ENCODE results near the gene ZNRF3. TPM values are rescaled to one million over a fixed set of nuclear protein-coding genes. Genes with fewer than 3 reads are reported as not detected.

The ZNRF3 gene
- total RNA-seq, 1 experiment from 2014 or later: 23.7 TPM

DNA sequence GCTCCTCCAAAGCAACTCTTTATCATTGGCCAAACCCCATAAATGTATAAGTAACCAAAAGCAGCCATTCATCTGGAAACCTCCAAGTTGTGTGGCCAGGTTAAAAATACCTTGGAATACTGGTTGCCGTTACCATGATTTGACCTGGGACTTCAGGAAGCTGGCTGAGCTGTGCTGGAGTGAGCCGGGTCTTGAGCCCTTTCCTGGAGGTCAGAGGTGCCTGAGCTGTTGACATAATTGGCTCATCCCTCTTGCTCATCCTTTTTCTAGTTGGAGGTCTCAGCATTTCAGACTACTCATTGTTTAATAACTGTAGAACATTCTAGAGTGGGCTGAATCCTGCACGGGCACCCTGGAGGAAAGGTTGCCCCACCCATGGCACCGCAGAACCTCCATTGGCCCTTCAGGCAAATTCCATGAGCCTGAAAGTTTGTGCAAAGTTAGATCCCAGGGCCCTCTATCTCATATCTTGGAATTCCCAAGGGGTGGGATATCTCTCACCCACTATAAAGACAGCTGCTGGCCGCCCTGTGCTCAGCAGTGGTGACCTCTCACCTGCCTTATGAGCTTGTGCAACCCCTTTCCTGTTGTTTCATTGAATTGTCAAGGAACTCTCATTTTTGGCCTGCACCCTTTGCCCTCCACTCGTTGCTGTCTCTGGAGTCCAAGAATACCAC, 101.2 kb downstream of the ZNRF3 start:
- Mint-ChIP-seq H3K27ac (ENCODE audit: unreplicated experiment) (peak overlapping the region; percentile 65), H3K27me3 (ENCODE audit: unreplicated experiment) (no peaks in the 10 kb centered on the region), H3K4me1 (ENCODE audit: low read depth, unreplicated experiment) (peaks cover 46% of the 10 kb centered on the region), H3K36me3 (ENCODE audit: insufficient read depth, unreplicated experiment) (peaks cover 13% of the 10 kb centered on the region), H3K4me3 (ENCODE audit: low read depth, unreplicated experiment) (no peak overlapping the region), H3K9me3 (ENCODE audit: low read depth, unreplicated experiment) (peaks cover 4% of the 10 kb centered on the region)
- CTCF ChIA-PET: no interaction called here
- intact Hi-C loops (cut with micrococcal nuclease; ENCODE audit: unreplicated experiment): no loop called here
- no TSS peak for BruUV-seq (replicated peaks)
- TF ChIP-seq, protein P1, sequence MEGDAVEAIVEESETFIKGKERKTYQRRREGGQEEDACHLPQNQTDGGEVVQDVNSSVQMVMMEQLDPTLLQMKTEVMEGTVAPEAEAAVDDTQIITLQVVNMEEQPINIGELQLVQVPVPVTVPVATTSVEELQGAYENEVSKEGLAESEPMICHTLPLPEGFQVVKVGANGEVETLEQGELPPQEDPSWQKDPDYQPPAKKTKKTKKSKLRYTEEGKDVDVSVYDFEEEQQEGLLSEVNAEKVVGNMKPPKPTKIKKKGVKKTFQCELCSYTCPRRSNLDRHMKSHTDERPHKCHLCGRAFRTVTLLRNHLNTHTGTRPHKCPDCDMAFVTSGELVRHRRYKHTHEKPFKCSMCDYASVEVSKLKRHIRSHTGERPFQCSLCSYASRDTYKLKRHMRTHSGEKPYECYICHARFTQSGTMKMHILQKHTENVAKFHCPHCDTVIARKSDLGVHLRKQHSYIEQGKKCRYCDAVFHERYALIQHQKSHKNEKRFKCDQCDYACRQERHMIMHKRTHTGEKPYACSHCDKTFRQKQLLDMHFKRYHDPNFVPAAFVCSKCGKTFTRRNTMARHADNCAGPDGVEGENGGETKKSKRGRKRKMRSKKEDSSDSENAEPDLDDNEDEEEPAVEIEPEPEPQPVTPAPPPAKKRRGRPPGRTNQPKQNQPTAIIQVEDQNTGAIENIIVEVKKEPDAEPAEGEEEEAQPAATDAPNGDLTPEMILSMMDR (IDR thresholded peaks at IDR 0.05; ENCODE audit: unreplicated experiment): no peak
- DNase-seq: no peak

DNA sequence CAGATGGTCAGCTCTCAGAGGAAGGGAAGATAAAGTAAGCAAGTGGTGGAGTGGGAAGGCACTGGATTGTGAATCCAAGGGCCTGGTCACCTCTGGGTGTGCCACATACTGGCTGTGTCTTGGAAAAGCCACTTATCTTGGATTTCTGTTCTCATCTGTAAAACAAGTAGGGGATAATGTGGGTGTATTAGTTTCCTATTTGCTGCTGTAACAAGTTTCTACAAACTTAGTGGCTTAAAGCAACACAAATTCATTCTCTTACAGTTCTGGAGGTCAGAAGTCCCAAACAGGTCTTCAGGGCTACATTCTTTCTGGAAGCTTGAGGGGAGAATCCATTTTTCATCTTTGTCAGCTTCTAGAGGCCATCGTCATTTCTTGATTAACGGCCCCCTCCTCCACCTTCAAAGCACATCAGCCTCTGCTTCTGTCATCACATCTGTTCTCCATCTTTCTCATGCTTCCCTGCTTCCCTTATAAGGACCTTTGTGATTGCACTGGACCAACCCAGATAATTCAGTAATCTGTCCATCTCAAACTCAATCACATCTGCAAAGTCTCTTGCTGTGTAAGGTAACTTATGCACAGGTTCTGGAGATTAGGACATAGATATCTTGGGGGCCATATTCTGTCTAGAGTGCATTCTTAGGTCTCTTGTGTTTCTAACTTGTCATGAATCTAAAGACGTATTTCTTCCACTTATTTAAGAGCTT, 102.4 kb downstream of the ZNRF3 start:
- no TSS peak for BruUV-seq (replicated peaks)
- Mint-ChIP-seq H3K27ac (ENCODE audit: unreplicated experiment) (peak overlapping the region; percentile 65), H3K4me1 (ENCODE audit: low read depth, unreplicated experiment) (peaks cover 40% of the 10 kb centered on the region), H3K9me3 (ENCODE audit: low read depth, unreplicated experiment) (peaks cover 4% of the 10 kb centered on the region), H3K27me3 (ENCODE audit: unreplicated experiment) (no peaks in the 10 kb centered on the region), H3K36me3 (ENCODE audit: insufficient read depth, unreplicated experiment) (peaks cover 23% of the 10 kb centered on the region), H3K4me3 (ENCODE audit: low read depth, unreplicated experiment) (no peak overlapping the region)
- CTCF ChIA-PET: interaction anchor here (0.6 kb wide), 1 partner anchor 309 kb away, joined by 4 read pairs; no protein-coding TSS in a partner anchor
- TF ChIP-seq, protein P1 (IDR thresholded peaks at IDR 0.05; ENCODE audit: unreplicated experiment): no peak
- intact Hi-C loops (cut with micrococcal nuclease; ENCODE audit: unreplicated experiment): no loop called here
- no peak for DNase-seq

DNA sequence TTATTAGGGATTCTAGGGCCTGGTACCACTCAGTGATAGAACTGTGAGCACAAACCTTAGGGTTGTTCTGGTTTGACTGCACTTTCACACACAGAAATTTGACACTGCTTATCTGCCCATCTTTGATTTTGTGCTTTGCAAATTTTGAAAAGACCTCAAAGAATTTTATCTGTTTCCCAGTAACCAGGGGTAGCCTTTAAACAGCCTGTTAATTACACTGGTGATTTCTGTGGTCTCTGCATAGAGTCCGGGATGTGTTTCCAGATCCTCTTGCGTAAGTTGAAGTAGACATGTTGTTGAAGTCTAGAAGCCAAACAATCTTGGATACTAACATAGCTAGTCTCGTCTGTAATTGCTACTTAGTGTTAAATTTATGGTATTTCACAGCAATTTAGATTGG, 103.0 kb downstream of the ZNRF3 start:
- no peak for DNase-seq
- Mint-ChIP-seq H3K4me3 (ENCODE audit: low read depth, unreplicated experiment) (no peak overlapping the region), H3K9me3 (ENCODE audit: low read depth, unreplicated experiment) (peaks cover 4% of the 10 kb centered on the region), H3K4me1 (ENCODE audit: low read depth, unreplicated experiment) (peaks cover 40% of the 10 kb centered on the region), H3K36me3 (ENCODE audit: insufficient read depth, unreplicated experiment) (peaks cover 23% of the 10 kb centered on the region), H3K27me3 (ENCODE audit: unreplicated experiment) (no peaks in the 10 kb centered on the region), H3K27ac (ENCODE audit: unreplicated experiment) (no peak overlapping the region)
- TF ChIP-seq, protein P1 (IDR thresholded peaks at IDR 0.05; ENCODE audit: unreplicated experiment): no peak
- BruUV-seq (replicated peaks): no TSS peak
- intact Hi-C loops (cut with micrococcal nuclease; ENCODE audit: unreplicated experiment): no loop called here
- CTCF ChIA-PET: interaction anchor here (0.6 kb wide), 1 partner anchor 310 kb away, joined by 4 read pairs; no protein-coding TSS in a partner anchor

DNA sequence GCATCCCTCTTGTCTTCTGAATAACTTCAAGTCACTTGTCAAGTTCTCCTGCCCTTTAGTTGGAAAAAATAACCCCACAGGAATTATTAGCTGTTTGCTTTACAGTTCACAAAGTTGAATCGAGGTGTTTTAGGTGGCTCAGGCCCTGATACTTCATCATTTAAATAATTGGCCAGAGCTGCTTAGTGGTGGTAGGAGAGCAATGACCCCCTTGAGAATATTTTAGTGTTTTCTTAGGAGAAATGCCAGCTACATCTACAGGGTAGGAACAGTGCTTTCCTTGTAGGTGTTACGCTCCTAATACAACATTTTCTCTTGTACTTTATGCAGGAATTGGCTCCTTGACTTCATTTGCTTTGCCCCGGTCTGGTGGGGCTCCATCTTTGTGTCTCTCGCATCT, 105.1 kb downstream of the ZNRF3 start:
- DNase-seq: no peak
- H3K36me3 Mint-ChIP-seq (ENCODE audit: insufficient read depth, unreplicated experiment): peaks cover 23% of the 10 kb centered on the region
- no peak overlapping the region for H3K27ac Mint-ChIP-seq (ENCODE audit: unreplicated experiment)
- peaks cover 4% of the 10 kb centered on the region for H3K9me3 Mint-ChIP-seq (ENCODE audit: low read depth, unreplicated experiment)
- CTCF ChIA-PET: no interaction called here
- H3K4me3 Mint-ChIP-seq (ENCODE audit: low read depth, unreplicated experiment): no peak overlapping the region
- H3K27me3 Mint-ChIP-seq (ENCODE audit: unreplicated experiment): no peaks in the 10 kb centered on the region
- intact Hi-C loops (cut with micrococcal nuclease; ENCODE audit: unreplicated experiment): no loop called here
- peaks cover 31% of the 10 kb centered on the region for H3K4me1 Mint-ChIP-seq (ENCODE audit: low read depth, unreplicated experiment)
- TF ChIP-seq, protein P1 (IDR thresholded peaks at IDR 0.05; ENCODE audit: unreplicated experiment): no peak
- no TSS peak for BruUV-seq (replicated peaks)

Data from Calu3 (cell line).